Ishikawa (cell line): ENCODE measurements around the gene PA2G4.

Experiments used
- EGR1 ChIP-seq: IDR thresholded peaks from 2 replicates; pipeline ENCODE4 v1.6.1; 2012
- EP300 ChIP-seq: IDR thresholded peaks from 2 replicates; pipeline ENCODE4 v1.6.1; 2012; ENCODE audit warnings: borderline replicate concordance
- FOXM1 ChIP-seq: IDR thresholded peaks from 2 replicates; pipeline ENCODE4 v1.6.1; 2012; ENCODE audit warnings: low read depth, borderline replicate concordance
- RAD21 ChIP-seq: IDR thresholded peaks from 2 replicates; pipeline ENCODE4 v1.6.1; 2012; ENCODE audit warnings: low read depth
- TAF1 ChIP-seq: IDR thresholded peaks from 2 replicates; pipeline ENCODE4 v1.6.1; 2012; ENCODE audit warnings: low read depth, mild to moderate bottlenecking
- YY1 ChIP-seq: IDR thresholded peaks from 2 replicates; pipeline ENCODE4 v1.6.1; 2012; ENCODE audit warnings: low read depth
- TF ChIP-seq, protein P1 (sequence below): IDR thresholded peaks from 2 replicates; pipeline ENCODE4 v1.6.1; 2012
- TF ChIP-seq, protein P2 (sequence below): IDR thresholded peaks from 2 replicates; pipeline ENCODE4 v1.6.1; 2012; ENCODE audit warnings: low read depth, mild to moderate bottlenecking
- TF ChIP-seq, protein P3 (sequence below): IDR thresholded peaks from 2 replicates; pipeline ENCODE4 v1.6.1; 2012

DNA sequence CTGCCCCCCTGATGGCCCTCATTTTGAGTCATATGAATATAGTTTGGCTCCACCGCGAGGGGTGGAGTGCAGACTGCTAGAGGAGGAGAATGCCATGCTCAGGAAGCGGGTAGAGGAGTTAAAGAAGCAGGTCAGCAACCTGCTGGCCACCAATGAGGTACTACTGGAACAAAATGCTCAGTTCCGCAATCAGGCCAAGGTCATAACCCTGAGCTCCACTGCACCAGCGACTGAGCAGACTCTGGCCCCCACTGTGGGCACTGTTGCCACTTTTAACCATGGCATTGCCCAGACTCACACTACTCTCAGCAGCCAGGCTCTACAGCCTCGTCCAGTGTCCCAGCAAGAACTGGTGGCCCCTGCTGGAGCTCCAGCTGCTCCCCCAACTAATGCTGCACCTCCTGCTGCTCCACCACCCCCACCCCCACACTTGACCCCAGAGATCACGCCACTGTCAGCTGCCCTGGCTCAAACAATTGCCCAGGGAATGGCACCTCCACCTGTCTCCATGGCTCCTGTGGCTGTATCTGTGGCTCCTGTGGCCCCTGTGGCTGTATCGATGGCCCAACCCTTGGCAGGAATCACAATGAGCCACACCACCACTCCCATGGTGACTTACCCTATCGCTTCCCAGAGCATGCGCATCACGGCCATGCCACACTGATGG, 17.0 kb downstream of the PA2G4 start:
- TF ChIP-seq EGR1 (no peak), TAF1 (no peak), RAD21 (no peak), YY1 (no peak), EP300 (no peak), FOXM1 (no peak)
- TF ChIP-seq, protein P1, sequence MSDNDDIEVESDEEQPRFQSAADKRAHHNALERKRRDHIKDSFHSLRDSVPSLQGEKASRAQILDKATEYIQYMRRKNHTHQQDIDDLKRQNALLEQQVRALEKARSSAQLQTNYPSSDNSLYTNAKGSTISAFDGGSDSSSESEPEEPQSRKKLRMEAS: no peak
- TF ChIP-seq, protein P2, sequence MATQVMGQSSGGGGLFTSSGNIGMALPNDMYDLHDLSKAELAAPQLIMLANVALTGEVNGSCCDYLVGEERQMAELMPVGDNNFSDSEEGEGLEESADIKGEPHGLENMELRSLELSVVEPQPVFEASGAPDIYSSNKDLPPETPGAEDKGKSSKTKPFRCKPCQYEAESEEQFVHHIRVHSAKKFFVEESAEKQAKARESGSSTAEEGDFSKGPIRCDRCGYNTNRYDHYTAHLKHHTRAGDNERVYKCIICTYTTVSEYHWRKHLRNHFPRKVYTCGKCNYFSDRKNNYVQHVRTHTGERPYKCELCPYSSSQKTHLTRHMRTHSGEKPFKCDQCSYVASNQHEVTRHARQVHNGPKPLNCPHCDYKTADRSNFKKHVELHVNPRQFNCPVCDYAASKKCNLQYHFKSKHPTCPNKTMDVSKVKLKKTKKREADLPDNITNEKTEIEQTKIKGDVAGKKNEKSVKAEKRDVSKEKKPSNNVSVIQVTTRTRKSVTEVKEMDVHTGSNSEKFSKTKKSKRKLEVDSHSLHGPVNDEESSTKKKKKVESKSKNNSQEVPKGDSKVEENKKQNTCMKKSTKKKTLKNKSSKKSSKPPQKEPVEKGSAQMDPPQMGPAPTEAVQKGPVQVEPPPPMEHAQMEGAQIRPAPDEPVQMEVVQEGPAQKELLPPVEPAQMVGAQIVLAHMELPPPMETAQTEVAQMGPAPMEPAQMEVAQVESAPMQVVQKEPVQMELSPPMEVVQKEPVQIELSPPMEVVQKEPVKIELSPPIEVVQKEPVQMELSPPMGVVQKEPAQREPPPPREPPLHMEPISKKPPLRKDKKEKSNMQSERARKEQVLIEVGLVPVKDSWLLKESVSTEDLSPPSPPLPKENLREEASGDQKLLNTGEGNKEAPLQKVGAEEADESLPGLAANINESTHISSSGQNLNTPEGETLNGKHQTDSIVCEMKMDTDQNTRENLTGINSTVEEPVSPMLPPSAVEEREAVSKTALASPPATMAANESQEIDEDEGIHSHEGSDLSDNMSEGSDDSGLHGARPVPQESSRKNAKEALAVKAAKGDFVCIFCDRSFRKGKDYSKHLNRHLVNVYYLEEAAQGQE: no peak
- TF ChIP-seq, protein P3, sequence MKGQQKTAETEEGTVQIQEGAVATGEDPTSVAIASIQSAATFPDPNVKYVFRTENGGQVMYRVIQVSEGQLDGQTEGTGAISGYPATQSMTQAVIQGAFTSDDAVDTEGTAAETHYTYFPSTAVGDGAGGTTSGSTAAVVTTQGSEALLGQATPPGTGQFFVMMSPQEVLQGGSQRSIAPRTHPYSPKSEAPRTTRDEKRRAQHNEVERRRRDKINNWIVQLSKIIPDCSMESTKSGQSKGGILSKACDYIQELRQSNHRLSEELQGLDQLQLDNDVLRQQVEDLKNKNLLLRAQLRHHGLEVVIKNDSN: no peak
